ENCODE data around the gene ZSWIM9. TPM values are rescaled to one million over a fixed set of nuclear protein-coding genes. Genes with fewer than 3 reads are reported as not detected.

ZSWIM9 gene
- total and polyA plus RNA-seq, 2 donors (not counting 3 experiments of a cell fraction or from before 2014, with no cell fraction given), result 1.0 to 8.6 TPM

DNA sequence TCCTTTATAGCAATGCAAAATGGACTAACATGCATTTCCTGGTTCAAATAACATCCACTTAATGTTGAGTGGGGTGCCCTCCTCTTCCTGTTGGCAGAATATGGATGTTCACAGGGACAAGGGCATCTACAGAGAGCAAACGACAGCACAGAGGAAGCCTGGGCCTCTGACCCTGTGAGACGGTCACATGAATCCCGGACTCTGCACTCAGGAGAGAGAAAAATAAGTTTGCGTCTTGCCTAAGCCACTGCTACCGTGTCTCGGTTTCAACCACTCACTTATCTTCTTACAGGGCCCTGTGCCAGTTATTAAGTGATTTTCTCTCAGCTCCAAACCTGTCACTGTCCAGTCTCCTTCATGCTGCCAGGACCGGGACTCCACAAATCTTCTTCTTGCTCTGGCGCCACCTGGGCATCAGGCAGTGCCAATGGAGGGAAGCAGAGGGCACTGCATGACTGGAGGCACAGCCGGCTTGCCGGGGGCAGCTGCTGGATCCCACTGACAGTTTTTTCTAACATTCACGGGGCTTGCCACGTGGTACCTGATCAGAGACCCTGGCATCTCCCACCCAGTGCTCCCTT lies 12.2 kb upstream of the ZSWIM9 start:
- peaks cover 0 to 2% of the 10 kb centered on the region in 2 experiments for H3K36me3 ChIP-seq (ENCODE audit: control insufficient read depth in 2 of 2, extremely low read depth in 1 of 2, insufficient read depth in 2 of 2, low read length in 2 of 2)
- DNase-seq (ENCODE audit: low read depth, low spot score), result no peak
- TF ChIP-seq MAX (IDR thresholded peaks at IDR 0.05; ENCODE audit: insufficient read depth, insufficient read length) (no peak), EZH2 (IDR thresholded peaks at IDR 0.05; ENCODE audit: borderline replicate concordance, low read depth, low read length, severe bottlenecking) (no peak), POLR2A (IDR thresholded peaks at IDR 0.05; ENCODE audit: low read depth, low read length) (no peak), JUN (IDR thresholded peaks at IDR 0.05; ENCODE audit: borderline replicate concordance, insufficient read depth, insufficient read length, low read depth) (no peak), POLR2AphosphoS5 (IDR thresholded peaks at IDR 0.05; ENCODE audit: insufficient read depth, low read depth, low read length) (no peak), GATA2 (IDR thresholded peaks at IDR 0.05; ENCODE audit: insufficient read depth, insufficient read length, low read depth, low read length) (no peak), FOS (IDR thresholded peaks at IDR 0.05; ENCODE audit: borderline replicate concordance, insufficient read depth, low read length) (no peak), MYC (IDR thresholded peaks at IDR 0.05; ENCODE audit: low read depth, low read length) (no peak)
- TF ChIP-seq, protein P1, sequence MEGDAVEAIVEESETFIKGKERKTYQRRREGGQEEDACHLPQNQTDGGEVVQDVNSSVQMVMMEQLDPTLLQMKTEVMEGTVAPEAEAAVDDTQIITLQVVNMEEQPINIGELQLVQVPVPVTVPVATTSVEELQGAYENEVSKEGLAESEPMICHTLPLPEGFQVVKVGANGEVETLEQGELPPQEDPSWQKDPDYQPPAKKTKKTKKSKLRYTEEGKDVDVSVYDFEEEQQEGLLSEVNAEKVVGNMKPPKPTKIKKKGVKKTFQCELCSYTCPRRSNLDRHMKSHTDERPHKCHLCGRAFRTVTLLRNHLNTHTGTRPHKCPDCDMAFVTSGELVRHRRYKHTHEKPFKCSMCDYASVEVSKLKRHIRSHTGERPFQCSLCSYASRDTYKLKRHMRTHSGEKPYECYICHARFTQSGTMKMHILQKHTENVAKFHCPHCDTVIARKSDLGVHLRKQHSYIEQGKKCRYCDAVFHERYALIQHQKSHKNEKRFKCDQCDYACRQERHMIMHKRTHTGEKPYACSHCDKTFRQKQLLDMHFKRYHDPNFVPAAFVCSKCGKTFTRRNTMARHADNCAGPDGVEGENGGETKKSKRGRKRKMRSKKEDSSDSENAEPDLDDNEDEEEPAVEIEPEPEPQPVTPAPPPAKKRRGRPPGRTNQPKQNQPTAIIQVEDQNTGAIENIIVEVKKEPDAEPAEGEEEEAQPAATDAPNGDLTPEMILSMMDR (IDR thresholded peaks at IDR 0.05; ENCODE audit: extremely low read depth in 1 of 2, insufficient read depth in 1 of 2, low read depth in 1 of 2, low read length in 2 of 2), result no peak
- H3K9me1 ChIP-seq (replicated peaks; ENCODE audit: control insufficient read depth, extremely low read depth, insufficient read depth, low read length), result no peaks in the 10 kb centered on the region
- no peaks in the 10 kb centered on the region for H3K27me3 ChIP-seq (ENCODE audit: control insufficient read depth in 2 of 2, insufficient read depth in 2 of 2, low read length in 2 of 2)
- no peak overlapping the region for H3K27ac ChIP-seq (ENCODE audit: insufficient read depth, low read depth, low read length)
- POLR2A ChIA-PET, result no interaction called here
- FAIRE-seq, result no peak
- no peaks in the 10 kb centered on the region for H3K79me2 ChIP-seq (ENCODE audit: control insufficient read depth, insufficient read depth, low read length)
- no peak overlapping the region for H3K9ac ChIP-seq (replicated peaks; ENCODE audit: extremely low read depth, insufficient read depth, low read length)
- H3K4me2 ChIP-seq (ENCODE audit: insufficient read depth, low read length), result no peak overlapping the region
- dilution Hi-C loops (cut with MboI; ENCODE audit: extremely low pct_ligation_motif_present, low sequenced_read_pairs), result no loop called here
- CTCF ChIA-PET, result interaction anchor here (1.1 kb wide), 1 partner anchor 51 kb away, joined by 4 read pairs; no protein-coding TSS in a partner anchor
- H3K4me3 ChIP-seq (replicated peaks in 1 of 3; ENCODE audit: insufficient read depth in 1 of 3, low read depth in 1 of 3, low read length in 3 of 3), result no peak overlapping the region
- H3K4me1 ChIP-seq (ENCODE audit: control insufficient read depth, extremely low read depth, insufficient read depth, low read length), result peaks cover 9% of the 10 kb centered on the region
- H2AFZ ChIP-seq (ENCODE audit: low read depth, low read length), result no peak overlapping the region
- H3K9me3 ChIP-seq (replicated peaks; ENCODE audit: control insufficient read depth, insufficient read depth, low read length), result no peaks in the 10 kb centered on the region
- BruUV-seq (replicated peaks), result no TSS peak
- intact Hi-C loops (cut with micrococcal nuclease), result no loop called here
- H4K20me1 ChIP-seq (replicated peaks; ENCODE audit: control insufficient read depth, extremely low read depth, insufficient read depth, low read length), result no peaks in the 10 kb centered on the region

Data from endothelial cell of umbilical vein (primary cell).